DMS153 (cell line): ENCODE measurements around the gene CFAP47.
"Not testable (repeated sequence)": the region's sequence is repeated elsewhere in the genome, so short reads cannot be mapped to it uniquely, and the experiment has no call there.

ENCODE experiments used
- DNase-seq: peaks from one replicate; lab custom pipeline; 2025; lab: John Stamatoyannopoulos, UW

Gene CFAP47

GRCh38 chrX:36218801-36219200 is 299.3 kb downstream of the CFAP47 start:
- DNase-seq: no peak

GRCh38 chrX:36234840-36235528 is 315.4 kb downstream of the CFAP47 start:
- not testable (repeated sequence) for DNase-seq

- DNase-seq: no peak
Measured at GRCh38 chrX:36241397-36241796, 321.9 kb downstream of the CFAP47 start.

- DNase-seq: no peak
Measured at GRCh38 chrX:36266155-36266554, 346.6 kb downstream of the CFAP47 start.

- DNase-seq: no peak
Measured at GRCh38 chrX:36310136-36310535, 390.6 kb downstream of the CFAP47 start.

GRCh38 chrX:36314303-36314702 is 394.8 kb downstream of the CFAP47 start:
- DNase-seq: no peak

- no peak for DNase-seq
Measured at GRCh38 chrX:36334572-36334971, 415.0 kb downstream of the CFAP47 start.

GRCh38 chrX:36336751-36337150 is 417.2 kb downstream of the CFAP47 start:
- no peak for DNase-seq

GRCh38 chrX:36344301-36344700 is 424.8 kb downstream of the CFAP47 start:
- no peak for DNase-seq

GRCh38 chrX:36348509-36348908 is 429.0 kb downstream of the CFAP47 start:
- no peak for DNase-seq

GRCh38 chrX:36357855-36358254 is 438.3 kb downstream of the CFAP47 start:
- no peak for DNase-seq

GRCh38 chrX:36364262-36364661 is 444.7 kb downstream of the CFAP47 start:
- DNase-seq: no peak

- DNase-seq: no peak
Measured at GRCh38 chrX:36383495-36383894, 464.0 kb downstream of the CFAP47 start.

- no peak for DNase-seq
Measured at GRCh38 chrX:36388901-36389300, 469.4 kb downstream of the CFAP47 start.

GRCh38 chrX:36401774-36402173 is 482.2 kb downstream of the CFAP47 start:
- no peak for DNase-seq

- DNase-seq: no peak
Measured at GRCh38 chrX:36407836-36408235, 488.3 kb downstream of the CFAP47 start.

- DNase-seq: no peak
Measured at GRCh38 chrX:36414056-36414455, 494.5 kb downstream of the CFAP47 start.

- DNase-seq: no peak
Measured at GRCh38 chrX:36422368-36422767, 502.8 kb downstream of the CFAP47 start.

GRCh38 chrX:36431819-36432218 is 512.3 kb downstream of the CFAP47 start:
- no peak for DNase-seq

GRCh38 chrX:36434522-36434921 is 515.0 kb downstream of the CFAP47 start:
- DNase-seq: peak; percentile 56
